ENCODE results near the gene SALL4.
"Not testable (repeated sequence)": the region's sequence is repeated elsewhere in the genome, so short reads cannot be mapped to it uniquely, and the experiment has no call there.

SALL4 gene

DNA sequence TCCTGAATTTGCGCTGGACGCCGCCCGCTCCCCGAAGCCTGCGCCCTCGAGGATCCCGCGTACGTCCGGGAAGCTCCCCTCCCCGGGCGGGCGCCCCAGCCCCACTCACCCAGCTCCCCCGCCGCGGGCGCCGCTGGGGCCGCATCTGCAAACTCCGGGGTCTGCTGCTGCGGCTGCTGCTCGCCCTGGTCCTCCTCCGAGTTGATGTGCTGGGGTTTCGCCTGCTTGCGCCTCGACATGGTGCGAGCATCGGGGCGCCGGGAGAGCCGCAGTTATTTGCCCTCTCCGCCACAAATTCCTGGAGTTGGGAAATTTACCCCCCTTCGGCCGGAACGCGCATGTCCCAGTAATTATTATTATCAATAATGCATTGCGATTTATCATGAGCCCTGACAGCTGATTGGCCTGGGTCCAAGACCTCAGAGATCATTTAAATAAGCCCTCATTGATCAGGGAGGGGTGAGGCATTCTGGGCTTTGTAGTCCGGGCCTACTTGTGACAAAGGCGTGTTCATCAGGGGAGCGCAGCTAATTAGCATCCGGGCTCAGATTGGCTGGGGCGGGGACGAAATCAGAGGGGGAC lies at the start of gene SALL4:
TSS of gene SALL4 (minus strand) at position 352 of the 582 bp plus-strand sequence. CDS start at position 239, 113 bp downstream.
- DNase-seq: peak; percentile 15

DNA sequence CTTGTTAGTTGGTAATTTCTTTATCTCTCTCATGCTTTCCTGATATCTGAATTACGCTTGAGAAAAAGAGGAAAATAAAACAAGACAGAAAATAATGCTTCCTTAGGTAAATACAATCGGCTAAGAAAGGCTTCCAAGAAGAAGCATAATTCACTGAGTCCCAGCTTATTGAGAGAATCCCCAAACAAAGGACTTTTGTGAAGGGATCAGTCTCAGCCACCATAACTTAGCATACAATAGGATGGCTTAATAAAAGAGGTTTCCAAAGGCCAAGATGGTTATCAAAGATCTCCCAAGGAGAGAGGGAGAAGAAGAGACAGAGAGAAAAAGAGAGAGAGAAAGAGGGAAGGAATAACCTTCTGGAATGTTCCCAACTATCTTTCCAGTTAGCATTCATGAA lies 46.0 kb upstream of the SALL4 start:
- no peak for DNase-seq

DNA sequence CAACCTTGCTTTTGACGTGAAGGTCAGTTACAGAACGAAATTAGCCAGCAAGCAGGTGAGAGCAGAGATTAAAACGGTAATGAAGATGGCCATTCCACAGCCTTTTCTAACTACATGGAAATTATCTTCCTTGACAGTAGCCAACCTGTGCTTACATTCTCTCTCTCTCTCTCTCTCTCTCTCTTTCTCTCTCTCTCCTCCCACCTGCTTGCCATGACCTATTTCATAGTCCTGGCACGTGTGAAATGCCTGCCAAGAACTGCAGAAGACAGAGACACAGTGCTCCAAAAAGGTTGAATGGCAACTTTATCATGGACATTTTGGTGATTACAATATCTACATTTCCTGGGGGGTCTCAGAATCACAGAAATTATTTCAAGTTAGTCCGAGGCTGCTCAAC lies 38.5 kb upstream of the SALL4 start:
- no peak for DNase-seq

DNA sequence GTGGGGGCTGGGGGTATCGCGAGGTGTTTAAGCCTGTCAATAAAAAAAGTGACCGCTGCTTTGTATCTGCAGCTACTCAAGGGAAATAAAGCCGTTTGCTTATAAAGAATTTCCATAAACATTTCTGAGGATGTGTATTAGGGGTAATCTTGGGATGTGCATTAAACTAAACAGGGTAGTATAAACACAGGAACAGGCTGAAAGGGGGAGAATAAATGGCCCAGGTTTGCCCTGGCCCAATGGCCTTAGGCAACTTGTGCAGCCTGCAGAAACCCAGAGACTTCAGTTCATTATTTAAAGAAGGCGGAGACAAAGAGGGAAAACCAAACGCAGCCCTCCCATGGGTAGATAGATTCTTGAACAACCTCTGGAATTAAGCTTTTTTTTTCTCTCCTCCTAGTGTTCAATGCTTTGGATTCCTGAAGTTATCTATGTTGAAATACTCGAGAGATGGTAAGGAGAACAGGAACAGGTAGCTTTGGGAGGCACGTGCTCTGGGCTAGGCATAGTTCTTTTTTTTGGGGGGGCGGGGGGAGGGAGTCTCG lies 35.6 kb upstream of the SALL4 start:
- no peak for DNase-seq

DNA sequence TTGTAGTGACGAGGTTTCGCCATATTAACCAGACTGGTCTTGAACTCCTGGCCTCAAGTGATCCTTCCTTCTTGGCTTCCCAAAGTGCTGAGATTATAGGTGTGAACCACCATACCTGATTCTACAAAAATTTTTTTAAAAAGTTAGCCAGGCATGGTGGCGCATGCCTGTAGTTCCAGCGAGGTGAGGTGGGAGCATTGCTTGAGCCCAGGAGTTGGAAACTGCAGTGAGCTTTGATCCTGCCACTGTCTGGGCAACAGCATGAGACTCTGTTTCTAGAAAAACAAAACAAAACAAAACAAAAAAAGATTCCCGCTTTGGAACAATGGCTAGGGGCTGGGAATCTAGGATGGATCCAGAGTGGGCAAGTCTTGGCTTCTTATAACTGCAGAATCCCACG lies 35.1 kb upstream of the SALL4 start:
- DNase-seq: no peak

DNA sequence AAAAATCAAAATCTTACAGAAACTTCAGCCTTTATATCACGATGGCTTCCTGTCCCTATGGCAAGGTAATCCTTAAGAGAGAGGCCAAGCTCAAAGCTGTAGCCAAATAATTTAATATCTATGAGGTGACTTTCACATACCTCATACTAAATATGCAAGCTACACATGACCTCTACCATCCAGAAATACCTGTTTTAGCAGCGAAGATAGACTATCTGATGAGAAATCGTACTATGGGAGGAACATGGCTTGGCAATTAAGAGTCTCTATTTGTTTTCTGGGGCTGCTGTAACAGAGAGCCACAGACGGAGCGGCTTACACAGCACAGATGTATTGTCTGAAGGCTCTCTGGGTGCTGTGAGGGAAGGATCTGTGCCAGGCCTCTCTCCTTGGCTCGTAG lies 31.0 kb upstream of the SALL4 start:
- DNase-seq: no peak

DNA sequence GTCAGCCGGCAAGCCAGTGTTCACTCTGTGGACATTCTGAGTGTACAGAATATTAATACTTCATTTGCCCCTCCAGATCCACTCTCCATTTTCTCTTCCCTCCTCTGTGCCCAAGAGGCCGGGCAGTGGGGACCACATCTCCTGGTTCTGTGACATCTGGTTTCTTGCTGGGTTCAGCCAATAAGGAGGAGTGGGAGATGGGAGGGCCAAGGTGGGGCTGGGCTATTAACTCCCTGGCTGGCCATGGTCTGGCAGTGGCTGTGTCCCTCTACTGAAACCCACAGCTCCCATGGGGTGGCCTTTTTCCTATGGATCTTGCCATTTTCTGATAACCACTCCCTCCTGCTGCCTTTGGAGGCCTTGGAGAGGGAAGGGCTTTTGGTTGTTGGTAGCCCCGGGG lies 30.0 kb upstream of the SALL4 start:
- DNase-seq: no peak

DNA sequence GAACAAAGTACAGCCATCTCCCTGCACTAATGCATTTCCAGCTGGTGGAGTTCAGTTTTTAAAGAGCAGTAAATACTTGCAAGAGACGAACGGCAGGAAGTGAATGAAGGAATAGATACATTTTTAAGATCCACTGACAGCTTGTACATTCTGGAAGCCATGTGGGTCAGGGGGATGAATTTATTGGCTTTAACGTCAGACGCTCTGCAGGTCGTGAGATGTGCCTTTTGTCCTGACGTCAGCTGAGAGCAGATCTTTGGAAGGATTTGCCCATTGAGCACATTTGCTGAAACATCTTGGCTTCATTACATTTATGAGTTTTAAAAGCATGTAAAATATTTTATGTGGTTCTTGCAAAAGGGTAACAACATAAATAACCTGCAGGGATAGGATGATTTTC lies 29.5 kb upstream of the SALL4 start:
- DNase-seq: no peak

DNA sequence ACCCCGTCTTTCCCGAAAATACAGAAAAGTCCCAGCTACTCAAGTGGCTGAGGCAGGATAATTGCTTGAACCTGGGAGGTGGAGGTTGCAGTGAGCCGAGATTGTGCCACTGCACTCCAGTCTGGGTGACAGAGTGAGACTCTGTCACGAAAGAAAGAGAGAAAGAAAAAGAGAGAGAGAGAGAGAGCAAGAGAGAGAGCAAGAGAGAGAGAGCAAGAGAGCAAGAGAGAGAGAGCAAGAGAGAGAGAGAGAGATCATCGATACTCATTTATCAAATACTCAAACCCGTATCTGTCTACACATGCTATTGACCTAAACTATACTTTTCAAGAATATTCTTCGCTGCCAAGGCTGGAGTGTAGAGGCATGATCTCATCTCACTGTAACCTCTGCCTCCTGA lies 28.2 kb upstream of the SALL4 start:
- DNase-seq: no peak

DNA sequence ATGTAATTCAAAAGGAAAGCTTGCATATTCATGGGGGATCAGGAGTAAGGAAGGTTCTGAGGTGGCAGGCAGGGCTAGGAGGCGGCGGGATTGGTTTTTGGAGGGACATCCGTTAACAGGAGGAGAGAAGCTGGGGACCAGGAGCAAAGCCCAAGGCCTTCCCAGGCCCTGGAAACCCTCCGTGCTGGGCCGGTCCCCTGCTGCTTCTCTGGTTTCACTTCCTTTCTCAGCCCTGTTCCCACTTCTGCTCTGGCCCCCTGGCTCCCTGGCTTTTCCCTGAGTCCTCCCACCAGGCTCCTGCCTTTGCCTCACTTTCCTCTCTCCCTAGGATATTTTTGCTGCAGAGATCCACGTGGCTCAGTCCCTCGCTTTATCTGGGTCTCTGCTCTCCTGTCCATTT lies 26.4 kb upstream of the SALL4 start:
- DNase-seq: no peak

DNA sequence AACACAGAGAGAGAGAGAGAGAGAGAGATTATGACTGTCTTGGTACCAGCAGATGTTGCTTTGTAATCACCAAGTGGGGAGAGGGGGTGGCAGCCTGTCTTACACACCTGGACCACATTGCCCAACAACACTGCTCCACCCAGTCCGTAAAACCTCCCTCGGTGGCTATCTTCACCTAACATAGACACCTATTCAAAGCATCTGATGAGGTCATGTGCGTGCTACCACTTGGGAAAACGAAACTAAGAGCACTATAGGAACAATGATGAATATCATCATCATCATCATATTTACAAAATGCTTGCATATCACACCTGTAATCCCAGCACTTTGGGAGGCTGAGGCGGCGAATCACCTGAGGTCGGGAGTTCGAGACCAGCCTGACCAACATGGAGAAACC lies 24.1 kb upstream of the SALL4 start:
- DNase-seq: no peak

DNA sequence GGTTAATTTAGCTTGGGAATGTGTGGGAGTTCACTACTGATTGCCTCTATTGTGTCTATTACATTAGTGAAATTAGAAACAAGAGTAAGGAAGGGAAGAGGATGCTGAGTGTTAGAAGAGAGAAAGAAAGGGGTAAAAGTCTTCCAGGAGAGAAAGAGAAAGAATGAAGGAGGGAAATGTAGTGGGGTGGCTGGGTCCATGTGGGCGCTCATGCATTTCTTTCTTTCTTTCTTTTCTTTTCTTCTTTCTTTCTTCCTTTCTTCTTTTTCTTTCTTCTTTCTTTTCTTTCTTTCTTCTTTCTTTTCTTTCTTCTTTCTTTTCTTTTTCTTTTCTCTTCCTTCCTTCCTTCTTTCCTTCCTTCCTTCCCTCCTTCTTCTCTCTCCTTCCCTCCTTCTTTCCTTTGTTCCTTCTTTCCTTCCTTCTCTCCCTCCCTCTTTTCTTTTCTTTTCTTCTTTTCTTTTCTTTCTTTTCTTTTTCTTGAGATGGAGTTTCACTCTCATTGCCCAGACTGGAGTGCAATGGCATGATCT lies 16.2 kb upstream of the SALL4 start:
- no peak for DNase-seq

DNA sequence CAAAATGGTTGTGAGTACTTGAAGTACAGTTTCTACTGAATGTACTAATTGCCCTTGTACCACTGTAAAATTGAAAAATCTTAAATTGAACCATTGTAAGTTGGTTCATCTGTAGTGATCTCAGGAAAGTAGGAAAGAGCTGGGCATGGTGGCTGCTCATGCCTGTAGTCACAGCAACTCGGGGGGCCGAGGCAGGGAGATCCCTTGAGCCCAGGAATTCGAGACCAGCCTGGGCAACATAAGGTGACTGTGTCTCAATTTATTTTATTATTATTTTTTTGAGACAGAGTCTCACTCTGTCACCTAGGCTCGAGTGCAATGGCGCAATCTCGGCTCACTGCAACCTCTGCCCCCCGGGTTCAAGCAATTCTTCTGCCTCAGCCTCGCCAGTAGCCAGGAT lies 14.5 kb upstream of the SALL4 start:
- not testable (repeated sequence) for DNase-seq

DNA sequence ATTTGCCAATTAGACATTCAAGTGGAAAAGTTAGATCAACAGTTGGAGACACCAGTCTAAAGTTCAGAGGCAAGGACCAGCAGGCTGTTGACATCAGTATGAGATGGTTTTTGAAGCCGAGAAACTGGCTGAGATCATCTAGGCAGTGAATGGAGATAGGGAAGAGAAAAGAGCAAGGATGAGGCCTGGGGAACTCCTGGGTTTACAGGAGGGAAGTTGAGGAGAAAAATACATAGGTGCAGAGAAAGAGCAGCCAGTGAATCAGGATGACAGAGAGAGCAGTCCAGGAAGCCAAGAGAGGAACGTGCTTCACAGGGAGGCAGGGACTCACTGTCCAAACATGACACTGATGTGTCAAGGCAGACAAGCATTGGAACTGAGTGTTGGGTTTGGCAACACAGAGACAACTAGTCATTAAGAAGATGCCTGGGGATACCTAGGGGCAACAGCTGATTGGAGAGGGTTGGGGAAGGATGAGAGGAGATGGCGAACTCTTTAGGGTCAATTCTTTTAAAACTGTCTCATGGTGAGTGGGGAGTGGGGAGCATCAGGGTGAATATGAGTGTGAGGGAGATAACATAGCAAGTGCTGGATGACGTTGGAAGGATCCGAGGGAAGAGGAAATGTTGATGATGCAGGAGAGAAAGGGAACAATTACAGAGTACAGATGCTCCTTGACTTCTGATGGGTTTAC lies 13.2 kb upstream of the SALL4 start:
- DNase-seq: no peak

DNA sequence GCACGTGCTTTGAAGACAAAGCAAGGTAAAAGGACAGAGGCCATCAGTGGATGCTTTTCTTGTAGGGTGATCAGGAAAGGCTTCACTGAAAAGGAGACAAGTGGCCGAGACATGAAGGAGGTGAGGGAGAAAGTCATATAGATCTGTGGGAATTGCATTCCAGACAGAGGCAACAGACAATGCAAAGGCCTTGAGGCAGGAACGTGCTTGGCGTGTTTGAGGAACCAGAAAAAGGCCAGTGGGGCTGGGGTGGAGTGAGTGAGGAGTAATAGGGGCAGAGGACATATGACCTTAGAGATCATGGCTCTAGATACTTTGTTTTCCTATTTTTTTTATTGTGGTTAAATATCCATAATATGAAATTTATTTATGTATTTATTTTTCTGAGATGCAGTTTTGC lies 10.5 kb upstream of the SALL4 start:
- DNase-seq: no peak

DNA sequence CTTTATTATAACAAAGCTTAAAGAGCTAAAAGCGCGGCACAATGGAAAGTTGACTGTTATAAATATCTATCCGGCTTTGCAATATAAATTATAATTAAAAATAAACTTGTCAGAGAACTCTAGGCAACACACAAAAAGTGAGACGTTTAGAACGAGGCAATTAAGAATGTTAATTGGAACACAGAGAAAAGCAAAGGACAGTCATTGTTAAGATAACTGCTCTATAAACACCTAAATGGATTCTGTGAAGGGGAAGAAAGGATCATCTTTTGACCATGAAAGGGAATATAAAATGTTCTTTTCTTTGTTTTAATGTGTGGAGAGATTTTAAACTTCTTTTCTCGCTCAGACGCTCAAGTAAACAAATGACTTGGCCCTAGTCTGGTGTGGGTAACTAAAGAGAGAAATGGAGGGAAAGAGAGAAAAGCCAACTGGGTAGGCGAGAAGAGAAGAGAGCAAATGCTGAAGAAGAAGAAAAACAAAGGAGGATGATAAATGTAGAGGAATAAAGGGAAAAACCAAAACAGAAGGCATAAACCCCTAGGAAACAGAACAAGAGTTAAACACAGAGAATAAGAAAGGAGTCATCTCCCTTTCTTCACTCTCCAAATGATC lies 9.3 kb upstream of the SALL4 start:
- no peak for DNase-seq

DNA sequence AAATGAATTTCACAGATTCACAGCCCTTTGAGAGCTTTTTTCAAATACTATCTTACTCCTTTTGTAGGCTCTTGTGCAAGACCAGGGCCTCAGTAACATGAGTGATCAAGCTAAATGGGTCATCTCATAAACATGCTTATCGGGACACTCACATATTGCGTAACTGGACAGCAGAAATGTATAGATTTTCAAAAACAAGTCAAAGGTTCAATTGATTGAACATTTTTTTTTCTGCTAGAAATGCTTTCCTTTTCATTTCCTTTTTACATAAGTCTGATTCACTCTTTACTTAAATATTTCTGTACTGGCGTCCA lies 8.7 kb upstream of the SALL4 start:
- no peak for DNase-seq

DNA sequence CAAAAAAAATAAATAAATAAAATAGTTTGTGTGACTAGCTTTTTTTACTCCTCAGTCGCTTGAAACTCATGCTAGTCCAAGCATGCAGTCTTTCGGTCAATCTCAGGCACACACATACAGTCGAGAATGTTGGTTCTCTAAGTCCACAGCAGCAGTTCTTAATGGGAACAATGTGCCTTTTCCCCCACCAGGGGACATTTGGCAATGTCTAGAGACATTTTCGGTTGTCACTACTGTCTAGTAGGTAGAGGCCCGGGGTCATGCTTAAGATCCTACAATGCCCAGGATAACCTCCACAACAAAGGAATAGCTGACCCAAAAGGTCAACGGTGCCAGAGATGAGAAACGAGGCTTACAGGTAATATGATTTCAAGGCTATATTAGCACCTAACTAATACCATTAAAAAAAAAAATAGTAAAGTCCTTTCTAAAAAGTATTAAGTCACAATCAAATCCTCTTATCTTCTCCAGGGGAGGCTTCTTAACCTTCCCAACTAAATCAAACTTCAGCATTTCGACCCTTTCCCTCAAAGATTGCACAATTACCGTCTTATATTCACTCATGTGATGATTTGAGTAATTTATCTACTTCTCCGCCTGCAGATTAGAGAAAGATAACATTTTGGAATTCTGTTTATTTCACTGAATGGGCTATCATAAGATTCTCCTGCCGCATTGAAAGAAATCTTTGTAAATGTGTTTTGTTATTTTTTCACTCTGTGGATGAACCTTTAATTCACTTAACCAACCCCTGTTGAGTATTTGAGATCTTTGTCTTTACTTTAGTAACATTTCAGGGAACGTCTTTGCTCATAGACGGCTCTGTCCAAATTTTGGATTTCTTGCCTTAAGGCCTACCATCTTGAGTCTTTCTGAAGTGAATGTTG lies 8.1 kb upstream of the SALL4 start:
- DNase-seq: no peak

DNA sequence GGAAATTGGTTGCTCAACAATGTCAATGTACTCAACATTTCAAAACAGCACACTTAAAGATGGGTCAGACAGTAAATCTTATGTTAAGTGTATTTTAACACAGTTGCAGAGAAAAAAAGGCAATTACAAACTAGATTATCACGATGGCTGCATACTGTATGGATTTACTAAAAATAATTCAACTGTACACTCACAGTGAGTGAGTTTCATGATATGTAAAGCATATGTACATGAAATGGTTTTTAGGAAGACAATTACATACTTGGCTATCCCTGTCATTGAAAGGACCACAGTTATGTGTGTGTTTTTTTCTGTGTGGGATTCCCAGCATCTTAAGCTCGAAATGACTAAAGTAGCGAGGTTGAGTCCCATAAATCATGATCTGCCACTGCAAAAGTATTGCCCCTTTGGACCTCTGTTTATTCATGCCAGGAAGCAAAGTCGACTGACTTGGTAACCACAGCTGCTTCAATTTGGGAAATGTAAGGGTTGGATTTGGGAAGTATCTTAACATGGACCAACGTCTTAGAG lies 5.5 kb upstream of the SALL4 start:
- no peak for DNase-seq

DNA sequence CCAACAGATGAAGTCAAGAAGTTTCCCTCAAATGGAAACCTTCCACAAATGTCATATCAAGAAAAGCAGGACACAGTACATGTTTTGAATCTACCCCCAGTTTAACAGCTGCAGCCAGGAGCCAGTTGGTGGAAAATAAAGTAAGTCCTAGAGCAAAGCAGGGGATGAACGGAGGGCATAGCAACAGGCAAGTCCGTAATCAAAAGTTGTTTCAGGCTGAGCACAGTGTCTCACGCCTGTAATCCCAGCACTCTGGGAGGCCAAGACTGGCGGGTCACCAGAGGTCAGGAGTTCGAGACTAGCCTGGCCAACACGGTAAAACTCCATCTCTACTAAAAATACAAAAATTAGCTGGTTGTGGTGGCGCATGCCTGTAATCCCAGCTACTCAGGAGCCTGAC lies 2.4 kb upstream of the SALL4 start:
- no peak for DNase-seq

DNA sequence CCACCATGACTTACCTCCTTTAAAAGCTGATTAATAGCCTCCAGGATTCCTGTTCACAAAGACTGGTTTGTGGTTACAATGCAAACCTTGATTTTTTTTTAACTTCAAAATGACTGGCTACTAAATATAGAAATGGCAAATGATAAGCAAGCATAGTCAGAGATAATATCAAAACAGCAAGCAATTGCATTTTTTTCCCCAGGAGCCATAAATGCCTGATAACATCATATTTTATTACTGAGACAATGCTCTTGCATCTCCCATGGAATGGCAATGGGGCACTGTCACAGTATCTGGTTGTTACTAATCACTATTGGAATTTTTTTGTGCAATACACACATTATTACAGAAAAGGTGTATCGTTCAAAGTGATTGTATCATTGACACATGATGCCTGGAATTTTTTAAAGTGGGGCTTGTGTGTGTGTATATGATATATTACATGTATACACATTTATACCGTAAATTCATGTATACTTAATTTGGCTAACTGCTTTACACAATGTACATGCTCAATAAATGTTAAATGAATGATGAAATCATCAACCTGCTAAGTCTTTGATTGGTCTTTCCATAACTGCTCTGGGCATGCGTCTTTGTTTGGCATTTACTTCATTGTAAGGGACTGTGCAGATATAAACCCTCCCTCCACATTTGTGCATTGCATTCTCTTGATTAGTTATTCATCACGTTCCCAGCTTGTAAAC lies 980 bp upstream of the SALL4 start:
- no peak for DNase-seq

DNA sequence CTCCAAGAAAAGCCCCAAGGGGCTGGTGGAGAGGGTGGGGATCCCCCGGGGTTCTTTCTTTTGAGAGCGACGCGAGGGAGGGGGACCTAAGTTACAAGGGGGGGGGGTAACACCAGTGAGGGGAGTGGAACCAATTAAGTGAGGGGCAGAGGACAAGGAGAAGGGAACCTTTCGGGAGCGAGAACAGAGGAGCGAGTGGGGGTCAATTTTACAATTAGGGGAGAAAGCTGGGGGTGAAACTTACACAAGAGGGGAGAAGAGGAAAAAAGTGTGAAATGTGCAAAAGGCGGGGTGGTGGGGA lies 548 bp downstream of the SALL4 start:
- no peak for DNase-seq

All from NCI-H510A (cell line).